IPS DF 4.7 (cell line): ENCODE measurements around the gene ZNF564.
"Not testable (repeated sequence)": the region's sequence is repeated elsewhere in the genome, so short reads cannot be mapped to it uniquely, and the experiment has no call there.

Source experiments
- DNase-seq: peaks from one replicate; pipeline ENCODE4 v3.0.0-alpha.2; 2013; ENCODE audit warnings: low spot score; ENCODE audit errors: extremely low read depth

ZNF564 gene

DNA sequence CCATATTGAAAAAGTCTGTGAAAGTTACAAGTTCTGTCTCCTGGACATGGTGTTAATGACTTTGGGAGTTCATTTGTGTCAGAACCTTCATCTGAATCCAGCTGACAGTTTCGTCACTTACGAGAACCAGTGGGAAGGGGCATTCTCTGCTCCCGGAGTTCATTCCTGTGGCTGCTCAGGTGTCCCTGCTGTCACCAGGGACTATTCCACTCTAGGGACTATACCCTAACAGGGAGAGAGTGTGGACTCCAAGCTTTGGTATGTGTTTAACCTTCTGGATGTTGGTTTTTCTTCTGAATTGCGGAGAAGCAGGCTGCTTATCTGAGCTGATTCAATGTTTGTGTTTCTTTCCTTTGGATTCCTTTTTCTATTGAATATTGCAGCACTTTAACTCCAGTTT, 54.2 kb downstream of the ZNF564 start:
- DNase-seq, result no peak

- DNase-seq, result no peak
Measured at GRCh38 chr19:12496480-12496879, 54.8 kb downstream of the ZNF564 start.

DNA sequence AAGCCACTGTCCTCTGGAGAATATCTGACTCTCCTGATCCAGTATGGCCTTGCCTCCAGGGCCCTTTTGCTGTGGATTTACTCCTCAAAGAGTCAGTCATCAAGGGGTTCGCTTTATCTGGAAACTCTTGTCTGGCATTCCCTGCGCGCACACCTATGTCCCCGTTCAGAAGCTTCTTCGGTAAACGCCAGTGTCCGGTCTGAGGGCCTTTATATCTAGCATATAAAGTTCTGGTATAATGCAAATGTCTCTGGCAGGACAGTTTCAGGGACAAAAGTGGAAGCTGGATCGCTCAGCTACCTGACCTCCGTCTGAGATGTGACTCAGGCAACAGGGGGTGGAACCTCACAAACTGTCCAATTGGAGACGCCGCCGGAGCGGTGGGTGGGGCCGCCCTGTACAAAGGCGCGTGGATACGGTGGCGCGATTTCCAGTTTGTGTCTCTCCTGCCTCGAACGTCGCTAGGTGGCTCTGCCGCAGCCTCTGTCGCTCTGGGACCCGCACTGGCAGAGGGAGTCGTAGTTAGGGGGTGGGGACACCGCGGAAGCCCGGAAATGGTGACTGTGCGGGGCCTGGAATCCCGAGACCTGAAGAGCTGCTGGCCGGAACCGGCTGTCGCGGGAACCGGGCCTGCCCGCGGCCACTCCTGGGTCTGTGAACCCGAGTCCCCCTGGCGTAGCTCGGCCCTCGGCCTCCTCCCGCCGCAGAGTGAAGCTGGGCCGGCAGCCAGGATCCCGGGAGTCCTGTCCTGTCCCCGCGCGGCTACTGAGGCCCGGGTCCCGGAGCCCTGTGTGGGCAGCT, 56.1 kb downstream of the ZNF564 start:
- peak; percentile 87 for DNase-seq

- DNase-seq, result no peak
Measured at GRCh38 chr19:12494260-12494860, 56.9 kb downstream of the ZNF564 start.

DNA sequence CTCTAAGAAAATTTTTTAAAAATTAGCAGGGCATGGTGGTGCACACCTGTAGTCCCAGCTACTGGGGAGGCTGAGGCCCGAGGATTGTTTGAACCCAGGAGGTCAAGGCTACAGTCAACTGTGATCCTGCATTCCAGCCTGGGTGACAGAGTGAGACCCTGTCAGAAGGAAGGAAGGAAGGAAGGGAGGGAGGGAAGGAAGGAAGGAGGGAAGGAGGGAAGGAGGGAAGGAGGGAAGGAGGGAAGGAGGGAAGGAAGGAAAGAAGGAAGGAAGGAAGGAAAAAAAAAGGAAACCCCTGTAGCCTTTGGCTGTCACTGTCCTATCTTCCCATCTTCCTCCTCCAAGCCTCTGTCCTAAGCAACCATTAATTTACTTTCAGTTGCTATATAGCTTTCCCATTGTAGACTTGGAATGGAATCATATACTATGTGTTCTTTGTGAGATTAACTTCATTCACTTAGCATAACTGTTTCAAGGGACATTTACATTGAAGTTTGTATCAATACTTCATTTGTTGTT, 65.0 kb downstream of the ZNF564 start:
- DNase-seq, result not testable (repeated sequence)

- no peak for DNase-seq
Measured at GRCh38 chr19:12485571-12485970, 65.7 kb downstream of the ZNF564 start.

DNA sequence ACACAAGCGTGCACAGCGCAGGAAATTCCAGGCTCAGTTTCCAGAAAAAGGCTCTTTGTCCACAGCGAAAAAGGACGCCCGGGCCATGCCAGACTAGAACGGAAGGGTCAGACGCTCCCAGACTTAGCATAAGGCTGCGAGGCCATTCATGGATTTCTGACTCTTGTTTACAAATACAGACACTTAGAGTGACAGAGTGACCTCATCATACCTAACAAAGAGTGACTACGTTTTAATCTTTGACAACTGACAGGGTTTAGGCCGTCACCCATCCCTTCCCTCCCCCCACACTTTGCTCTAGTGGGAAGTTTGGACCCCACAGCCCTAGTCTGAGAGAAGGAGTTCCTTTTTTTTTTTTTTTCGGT, 66.2 kb downstream of the ZNF564 start:
- DNase-seq, result no peak

DNA sequence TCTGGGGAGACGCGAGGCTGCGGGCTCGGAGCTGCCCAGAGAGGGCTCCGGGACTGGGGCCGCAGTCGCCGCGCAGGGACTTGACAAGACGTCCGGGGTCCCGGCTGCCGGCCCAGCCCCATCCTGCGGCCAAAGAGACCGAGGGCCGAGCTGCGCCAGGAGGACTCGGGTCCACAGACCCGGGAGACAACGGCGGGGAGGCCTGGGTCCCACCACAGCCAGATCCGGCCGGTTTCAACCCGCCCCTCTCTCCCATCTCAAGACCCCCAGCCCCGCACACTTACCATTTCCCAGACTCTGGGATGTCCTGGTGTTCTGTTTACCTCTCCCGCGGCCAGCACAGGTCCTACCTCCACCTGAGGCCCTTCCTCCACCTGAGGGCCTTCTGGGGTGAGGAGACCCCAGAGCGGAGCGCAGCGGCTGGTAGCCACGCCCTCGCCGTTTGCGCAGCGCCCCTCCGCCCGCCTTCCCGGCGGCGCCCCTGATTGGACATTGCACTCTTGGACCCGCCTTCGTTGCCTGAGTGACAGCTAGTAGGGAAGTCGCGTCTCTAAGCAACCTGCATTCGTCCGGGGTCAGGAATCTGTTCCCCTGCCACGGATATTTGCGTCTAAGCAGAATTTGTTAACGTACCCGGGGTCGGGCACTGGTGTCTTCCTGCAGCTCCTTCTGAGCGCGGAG, 66.8 kb downstream of the ZNF564 start, which contains the start of gene ZNF709:
Gene ZNF709, minus strand, starts transcription at position 446 of the 681 bp plus-strand sequence. Its CDS starts 159 bp downstream, at position 287.
- DNase-seq, result peak; percentile 68

GRCh38 chr19:12484011-12484370, 67.3 kb downstream of the ZNF564 start:
- no peak for DNase-seq

DNA sequence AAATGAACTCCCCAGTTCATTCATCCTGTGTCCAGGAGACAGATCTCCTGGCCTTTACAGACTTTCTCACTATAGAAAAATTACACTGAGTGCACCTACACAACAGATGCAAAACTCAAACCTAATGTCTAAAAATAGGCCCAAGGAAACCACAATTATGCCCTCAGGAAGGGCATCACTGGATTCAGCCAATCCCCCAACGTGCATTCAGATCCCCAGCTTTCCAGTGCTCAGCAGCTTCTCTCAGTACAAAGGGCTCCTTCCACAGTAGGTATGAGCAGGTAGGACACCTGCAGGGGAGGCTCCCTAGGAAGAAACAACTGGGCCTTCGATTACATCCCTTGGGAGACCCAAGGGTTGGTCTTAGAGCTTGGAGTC, 68.8 kb downstream of the ZNF564 start:
- no peak for DNase-seq

DNA sequence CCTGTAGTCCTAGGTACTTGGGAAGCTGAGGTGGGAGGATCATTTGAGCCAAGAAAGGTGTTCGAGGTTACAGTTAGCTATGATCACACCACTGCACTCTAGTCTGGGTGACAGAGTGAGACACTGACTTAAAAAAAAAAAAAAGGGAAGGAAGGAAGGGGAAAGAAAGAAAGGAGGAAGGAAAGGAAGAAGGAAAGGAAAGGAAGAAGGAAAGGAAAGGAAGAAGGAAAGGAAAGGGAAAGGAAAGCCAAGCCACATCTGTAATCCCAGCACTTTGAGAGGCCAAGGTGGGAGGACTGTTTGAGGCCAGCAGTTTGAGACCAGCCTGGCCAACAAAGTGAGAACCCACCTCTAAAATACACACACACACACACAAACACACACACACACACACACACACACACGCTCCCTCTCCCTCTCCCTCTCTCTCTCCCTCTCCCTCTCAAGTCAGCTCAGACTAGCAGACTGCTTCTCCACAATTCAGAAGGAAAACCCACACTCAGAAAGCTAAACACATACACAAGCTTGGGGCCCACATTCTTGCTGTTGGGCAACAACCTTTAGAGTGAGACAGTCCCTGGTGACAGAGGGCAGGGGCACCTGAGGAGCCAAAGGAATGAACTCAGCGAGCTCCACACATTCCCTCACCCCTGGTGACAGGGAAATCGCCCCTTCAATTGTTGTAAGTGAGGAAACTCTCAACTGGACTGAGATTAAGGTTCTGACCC, 69.3 kb downstream of the ZNF564 start:
- no peak for DNase-seq

DNA sequence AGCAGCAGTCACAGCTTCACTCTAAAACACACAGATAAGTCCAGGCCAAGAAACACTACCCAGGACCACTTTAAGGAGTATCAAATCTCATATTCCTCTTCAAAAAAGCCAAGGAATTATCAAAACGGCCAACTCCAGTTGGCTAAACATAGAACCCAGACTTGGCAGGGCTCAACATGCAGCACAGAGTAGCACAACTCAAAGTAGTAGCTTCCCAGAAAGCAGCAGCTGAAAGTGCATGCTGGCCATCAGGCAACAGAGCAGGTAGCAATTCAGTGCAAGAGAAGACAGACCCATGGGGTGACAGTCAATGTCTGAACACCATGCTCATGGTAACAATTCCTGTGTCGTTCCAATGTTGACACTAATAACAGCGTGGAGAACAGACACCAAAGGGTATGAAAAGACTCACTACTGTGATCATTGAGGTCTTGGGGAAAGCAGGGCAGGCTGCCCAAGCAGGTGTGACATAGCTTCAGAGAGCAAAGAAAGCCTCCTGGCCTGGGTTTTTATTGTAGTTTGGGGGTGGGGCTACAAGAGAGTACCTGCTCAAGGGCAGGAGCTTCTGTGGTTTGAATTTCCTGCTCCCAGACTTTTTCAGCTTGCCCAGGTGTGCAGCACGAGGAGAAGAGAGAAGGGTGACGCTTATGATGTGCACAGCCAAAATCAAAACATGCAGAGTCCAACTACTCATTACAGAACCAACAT, 72.9 kb downstream of the ZNF564 start:
- no peak for DNase-seq
